NCI-H1417 (cell line): ENCODE measurements around the gene SERPINA9.
"Not testable (repeated sequence)": the region's sequence is repeated elsewhere in the genome, so short reads cannot be mapped to it uniquely, and the experiment has no call there.

ENCODE experiments used
- DNase-seq, 3 experiments: peaks; one replicate each; lab custom pipeline; 2025; lab: John Stamatoyannopoulos, UW

SERPINA9 gene

DNA sequence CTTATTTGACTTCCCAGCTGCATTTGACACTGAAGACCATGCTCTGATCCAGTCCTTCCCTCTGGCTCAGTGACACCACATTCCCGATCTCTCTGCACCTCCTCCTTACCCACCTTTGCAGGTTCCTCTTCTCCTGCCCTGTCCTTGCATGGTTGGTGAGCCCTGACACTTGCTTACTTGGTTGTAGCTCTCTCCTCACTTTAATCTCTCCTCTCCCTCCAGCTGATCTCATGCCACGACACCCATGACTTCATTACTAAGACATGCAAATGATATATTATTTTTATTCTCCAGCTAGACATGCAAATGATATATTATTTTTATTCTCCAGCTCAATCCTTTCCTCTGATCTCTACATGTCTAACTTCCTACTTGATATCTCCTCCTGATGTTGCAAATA is at the start of gene SERPINA9:
Gene SERPINA9 (minus strand): TSS at position 175 of the 400 bp plus-strand sequence. CDS start 6,357 bp downstream, outside the sequence.
- DNase-seq, result no peak

- DNase-seq, result no peak
Observed at GRCh38 chr14:94524093-94524492, 48.1 kb upstream of the SERPINA9 start.

- DNase-seq, result no peak
Observed at GRCh38 chr14:94523265-94523664, 47.3 kb upstream of the SERPINA9 start.

DNA sequence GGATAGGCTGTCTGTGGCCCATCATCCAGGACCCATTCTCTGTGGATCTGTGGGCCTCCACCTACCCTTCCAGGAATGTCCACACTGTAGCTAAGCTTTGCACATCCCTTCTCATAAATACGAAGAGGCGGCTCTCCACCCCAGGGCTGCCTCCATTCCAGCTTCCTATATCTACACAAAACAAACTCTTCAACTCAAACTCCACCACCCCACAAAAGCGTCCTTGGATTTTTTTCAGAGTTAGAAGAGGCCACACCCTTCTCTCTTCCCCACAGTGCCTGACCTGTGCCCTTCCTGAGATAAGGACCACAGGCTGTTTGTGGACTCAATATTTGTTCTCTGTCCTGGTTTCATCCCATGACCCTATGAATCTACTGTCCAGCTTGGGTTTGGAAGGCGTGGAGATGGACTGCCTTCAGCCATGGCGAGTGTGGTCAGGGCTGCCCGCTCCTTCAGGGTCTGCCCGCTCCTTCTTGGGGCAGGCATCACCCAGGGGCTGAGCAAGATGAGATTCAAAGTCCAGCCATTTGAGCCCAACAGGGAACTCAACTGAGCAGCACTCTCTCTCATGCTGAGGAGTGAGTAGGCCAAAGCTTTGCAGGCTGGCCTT is 46.2 kb upstream of the SERPINA9 start:
- no peak for DNase-seq

DNA sequence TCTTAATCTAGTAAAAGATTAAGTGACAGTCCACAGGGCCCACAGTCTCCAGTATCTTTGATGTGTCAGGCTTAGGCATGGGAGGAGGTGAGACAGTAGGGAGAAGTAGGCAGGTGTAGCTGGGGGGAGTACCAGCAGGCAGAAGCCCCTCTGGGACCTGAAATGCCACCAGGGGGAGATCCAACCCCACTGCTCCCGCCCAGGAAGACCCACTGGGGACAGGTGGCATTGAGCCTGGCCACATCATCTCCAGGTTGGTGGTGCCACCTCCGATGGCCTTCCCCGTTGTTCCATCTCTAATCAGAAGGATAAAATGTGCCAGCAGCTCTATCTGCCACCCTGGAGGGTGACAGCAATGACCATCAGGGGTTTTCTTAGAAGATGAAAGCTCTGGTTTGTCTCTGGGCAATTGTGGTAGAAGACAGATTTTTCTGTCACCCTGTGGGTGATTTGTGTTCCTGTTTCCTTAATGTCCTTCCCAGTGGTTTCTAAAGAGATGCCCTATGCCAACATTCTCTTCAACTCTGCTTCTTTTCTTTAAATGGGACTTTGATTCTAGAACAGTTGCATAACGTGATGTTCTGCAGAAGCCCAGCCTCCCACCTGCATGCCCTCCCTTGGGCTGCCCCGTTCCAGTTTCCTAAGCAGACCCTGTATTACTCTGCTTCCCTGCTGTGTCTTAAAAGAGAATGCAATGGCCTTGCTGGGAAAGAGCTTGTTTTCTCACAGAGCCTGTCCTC is 45.5 kb upstream of the SERPINA9 start:
- DNase-seq, result no peak

DNA sequence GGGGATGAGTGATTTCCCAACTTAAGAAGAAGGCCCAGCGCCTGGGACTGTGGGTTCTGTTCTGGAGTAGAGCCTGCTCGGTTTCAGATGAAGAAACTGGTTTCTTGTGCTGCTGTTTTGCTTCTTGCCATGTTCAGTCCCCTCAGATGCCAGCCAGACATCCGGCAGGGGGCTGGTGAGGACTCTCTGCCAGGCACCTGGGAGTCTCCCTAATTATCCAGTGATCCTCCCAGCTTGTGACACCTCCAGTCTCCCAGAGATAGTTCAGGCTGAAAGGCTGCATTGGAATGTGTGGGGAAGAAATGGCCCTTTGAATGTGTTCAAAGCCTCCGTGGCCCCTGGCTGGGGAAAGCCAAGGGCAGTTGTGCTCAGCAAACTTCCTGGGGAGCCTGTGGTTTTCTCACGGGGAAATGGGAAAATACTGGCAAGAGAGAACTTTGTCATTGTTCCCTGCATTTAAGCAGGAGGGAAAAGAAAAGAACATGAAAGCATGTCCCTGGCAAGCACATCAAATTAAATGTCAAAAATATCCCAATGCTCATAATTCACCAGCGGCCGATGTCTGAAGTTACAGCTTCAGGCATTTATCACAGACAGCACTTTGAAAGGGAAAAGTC is 41.8 kb upstream of the SERPINA9 start:
- no peak for DNase-seq

GRCh38 chr14:94517248-94517640 is 41.2 kb upstream of the SERPINA9 start:
- DNase-seq, result no peak

DNA sequence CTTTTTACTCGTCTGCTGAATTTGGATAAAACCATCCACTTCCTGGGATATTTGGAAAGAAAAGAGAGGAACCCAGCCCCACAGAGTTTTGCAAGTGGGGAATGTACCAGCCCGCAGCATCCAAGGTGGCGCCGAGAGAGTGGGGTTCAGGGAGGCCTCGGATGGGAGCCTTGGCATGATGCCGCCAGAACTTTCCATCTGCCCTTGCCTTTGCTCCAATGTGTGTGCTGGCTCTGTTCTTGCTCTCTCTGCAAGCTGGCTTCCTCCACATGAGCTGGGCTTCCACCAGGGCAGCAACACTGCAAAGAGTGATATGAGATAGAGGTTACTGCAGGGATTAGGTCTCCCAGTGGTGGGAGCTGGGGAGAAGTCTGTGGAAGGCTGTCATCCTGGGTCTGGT is 39.9 kb upstream of the SERPINA9 start:
- no peak for DNase-seq

DNA sequence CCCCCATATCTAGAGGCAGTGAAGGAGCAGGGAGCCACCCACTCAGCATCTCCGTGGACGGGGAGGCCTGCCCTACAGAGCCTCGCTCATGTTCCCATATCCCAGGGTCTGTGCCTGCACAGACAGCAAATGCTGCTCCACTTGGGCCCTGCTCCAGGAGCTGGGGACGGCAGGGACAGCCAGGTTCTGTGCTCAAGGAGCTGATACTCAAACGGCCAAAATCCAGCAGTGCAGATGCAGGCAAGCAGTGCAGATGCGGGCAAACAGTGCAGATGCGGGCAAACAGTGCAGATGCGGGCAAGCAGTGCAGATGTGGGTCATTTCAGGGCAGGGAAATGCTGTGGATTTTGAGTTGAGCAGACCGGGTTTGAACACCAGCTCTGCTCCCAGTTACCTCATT is 39.4 kb upstream of the SERPINA9 start:
- DNase-seq, result no peak

- DNase-seq, result no peak
Observed at GRCh38 chr14:94514351-94514750, 38.4 kb upstream of the SERPINA9 start.

DNA sequence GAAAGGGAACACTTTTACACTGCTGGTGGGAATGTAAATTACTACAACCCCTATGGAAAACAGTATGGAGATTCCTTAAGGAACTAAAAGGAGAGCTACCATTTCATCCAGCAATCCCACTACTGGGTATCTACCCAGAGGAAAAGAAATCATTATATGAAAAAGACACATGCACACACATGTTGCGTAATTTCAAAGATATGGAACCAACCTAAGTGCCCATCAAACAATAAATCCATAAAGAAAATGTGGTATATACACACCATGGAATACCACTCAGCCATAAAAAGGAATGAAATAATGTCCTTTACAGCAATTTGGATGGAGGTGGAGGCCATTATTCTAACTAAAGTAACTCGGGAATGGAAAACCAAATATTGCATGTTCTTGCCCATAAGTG is 34.5 kb upstream of the SERPINA9 start:
- not testable (repeated sequence) for DNase-seq

- no peak for DNase-seq
Observed at GRCh38 chr14:94509356-94509755, 33.4 kb upstream of the SERPINA9 start, which contains the start of gene SERPINA12. TSS of gene SERPINA12 (minus strand) at chr14:94509469. CDS start at chr14:94498397, 11,072 bp downstream.

- no peak for DNase-seq
Observed at GRCh38 chr14:94505641-94506040, 29.6 kb upstream of the SERPINA9 start.

DNA sequence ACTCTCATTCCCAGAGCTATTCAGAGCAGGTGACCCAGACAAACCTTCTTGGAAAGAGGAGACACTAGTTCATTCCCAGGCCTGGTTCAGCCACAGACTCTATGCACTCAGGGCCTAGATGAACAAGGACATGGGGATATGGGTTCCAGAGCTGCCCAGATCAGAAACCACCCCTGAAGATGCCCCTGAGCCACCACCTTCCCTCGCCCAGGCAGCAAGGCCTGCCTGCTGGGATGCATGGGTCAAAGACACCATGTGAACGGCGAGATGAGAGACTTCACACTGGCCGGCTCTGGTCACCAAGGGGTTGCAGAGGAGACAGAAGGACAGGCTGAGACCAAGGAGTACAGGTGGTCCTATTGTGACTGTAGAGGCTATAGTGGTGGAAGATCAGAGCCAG is 29.2 kb upstream of the SERPINA9 start:
- no peak for DNase-seq

DNA sequence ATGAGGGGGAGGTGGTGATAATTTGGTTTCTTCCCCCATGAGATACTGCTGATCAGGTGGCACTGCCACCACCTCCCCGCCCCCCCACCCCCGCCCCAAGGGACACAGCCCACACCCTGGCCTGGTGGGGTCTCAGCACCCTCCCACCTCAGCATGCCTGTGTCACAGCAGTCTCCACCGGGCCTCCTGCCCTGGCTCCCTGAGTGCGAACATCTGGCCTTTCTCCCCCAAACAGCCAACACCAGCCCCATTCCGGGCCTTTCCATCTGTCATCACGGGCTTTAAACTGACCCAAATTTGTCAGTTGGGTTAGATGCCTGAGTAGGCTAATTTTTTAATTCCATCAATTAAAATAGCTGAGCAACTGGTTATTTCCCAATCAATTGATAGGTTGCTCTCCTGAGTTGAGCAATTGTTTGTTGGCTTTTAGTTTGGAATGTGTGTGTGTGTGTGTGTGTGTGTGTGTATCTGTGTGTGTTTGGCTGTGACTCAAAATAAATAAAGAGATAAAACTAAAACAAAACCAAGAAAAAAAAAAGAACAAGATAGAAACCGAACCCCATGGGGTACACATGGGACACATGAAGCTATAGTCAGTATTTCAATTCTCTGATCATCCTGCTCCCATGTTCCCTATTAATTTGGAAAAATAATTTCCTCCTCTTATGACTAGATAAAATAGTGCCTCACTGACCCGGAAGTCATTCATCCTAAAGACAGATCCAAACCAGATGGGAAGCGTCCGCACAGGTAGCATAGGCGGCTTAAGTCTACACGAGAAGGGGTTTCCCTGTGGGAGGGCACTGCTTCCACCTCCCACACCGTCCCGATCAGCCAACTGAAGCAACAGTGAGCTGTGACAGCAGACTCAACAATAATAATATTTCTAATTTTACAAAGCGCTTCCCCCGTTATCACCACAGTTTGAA is 25.9 kb upstream of the SERPINA9 start:
- no peak for DNase-seq

DNA sequence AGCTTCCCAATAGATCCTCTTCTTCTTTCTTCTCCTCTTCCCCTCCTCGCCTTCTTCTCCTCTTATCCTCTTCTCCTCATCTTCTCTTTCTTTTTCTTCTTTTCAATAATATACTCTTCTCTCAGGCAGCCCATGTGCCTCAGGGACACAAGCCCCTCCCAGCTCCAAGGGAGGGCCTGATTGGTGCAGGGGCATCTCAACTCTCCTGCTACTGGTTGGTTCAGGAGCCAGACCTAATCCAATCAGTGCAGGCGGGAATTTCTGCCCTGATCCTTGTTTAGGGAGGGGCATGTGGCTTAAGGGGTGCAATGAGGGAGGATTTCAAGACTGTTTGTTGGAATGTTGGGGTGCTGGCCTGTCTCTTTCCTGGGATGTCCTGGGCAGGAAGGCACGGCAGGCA is 24.3 kb upstream of the SERPINA9 start:
- DNase-seq, result no peak

- no peak for DNase-seq
Observed at GRCh38 chr14:94499673-94500072, 23.7 kb upstream of the SERPINA9 start.

DNA sequence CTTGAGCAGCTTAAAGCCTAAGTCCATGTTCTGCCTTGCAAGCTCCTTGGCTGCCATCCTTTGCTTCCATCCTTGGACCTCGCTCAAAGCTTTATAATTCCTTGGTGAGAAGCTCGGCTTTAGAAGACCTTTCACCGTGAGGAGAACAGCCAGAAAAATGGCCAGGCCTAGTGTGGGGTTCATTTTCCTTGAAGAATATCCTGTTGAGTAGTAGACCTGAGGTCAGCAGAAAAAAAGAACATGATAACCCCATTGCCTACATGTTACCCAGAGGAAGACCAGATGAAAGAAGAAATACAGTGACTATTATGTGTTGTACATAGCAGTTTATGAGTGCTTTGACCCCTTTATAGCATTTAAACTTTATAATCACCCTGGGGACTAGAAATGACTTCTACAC is 22.2 kb upstream of the SERPINA9 start:
- DNase-seq, result no peak

DNA sequence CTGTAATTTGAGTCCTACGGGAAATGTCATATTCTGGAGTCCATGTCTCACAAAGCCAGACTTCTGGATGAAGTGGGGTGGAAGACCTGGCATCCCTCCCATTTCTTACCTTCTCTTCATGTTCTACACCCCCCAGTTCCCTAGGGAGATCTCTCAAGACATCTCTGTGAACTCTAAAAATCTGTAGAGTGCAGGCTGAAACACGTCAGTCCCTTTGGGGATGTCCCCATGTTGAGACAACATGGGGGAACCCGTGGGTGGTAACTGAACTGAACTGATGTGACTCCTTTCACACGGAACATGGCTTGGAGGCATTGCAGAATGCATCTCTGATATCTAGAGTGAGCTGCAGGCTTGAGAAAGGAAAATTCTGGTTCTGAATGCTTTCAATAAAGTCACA is 18.1 kb upstream of the SERPINA9 start:
- no peak for DNase-seq

DNA sequence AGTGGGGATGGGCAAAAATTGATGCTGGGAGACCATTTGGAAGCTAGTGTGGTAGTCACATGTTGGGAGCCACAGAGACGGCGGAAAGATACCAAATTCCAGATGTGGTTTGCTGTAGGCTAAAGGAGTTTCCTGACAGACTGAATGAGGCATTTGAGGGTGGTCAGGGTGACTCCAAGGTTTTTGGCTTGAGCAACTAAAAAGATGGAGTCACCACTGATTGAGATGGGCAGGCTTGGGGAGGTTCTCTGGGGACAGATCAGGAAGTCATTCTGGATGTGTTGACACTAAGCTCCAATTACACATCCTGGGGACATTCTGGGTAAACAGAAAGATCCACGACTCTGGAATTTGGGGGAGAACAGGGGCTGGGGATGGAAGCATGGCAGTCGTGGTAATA is 15.5 kb upstream of the SERPINA9 start:
- no peak for DNase-seq

DNA sequence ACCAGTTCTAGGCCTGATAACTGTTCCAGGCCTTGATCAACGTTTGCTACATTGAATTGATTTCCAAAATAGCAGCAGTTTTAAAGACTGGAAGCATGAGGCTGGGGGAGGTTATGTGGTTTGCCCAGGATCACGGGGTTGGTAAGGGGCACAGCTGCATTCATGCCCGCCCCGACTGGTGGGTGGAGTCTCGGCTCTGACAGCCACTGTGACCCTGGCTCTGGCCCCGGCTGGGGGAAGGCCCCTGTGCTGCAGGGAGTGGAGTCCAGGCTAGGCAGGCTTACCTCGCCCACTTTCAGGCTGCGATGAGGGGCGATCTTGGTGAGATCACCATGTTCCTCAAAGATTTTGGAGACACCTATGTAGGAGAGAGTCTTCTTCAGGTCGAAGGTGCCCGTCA is 13.3 kb upstream of the SERPINA9 start:
- no peak for DNase-seq

GRCh38 chr14:94486883-94487282 is 10.9 kb upstream of the SERPINA9 start:
- DNase-seq, result no peak
